ENCODE results near the gene ADAMTSL5.
"Not testable (repeated sequence)": the region's sequence is repeated elsewhere in the genome, so short reads cannot be mapped to it uniquely, and the experiment has no call there.

Gene ADAMTSL5

GRCh38 chr19:1512671-1513498 is at the start of gene ADAMTSL5:
Gene ADAMTSL5, minus strand, starts transcription at chr19:1513019. Its CDS starts 2,076 bp downstream, at chr19:1510943.
- peak; percentile 40 to 73 for DNase-seq (ENCODE audit: low read depth in 2 of 2)

GRCh38 chr19:1561236-1561842 is 48.5 kb upstream of the ADAMTSL5 start:
- DNase-seq (ENCODE audit: low read depth in 2 of 2) = no peak

- no peak for DNase-seq (ENCODE audit: low read depth in 2 of 2)
Measured at GRCh38 chr19:1560286-1560882, 47.6 kb upstream of the ADAMTSL5 start.

GRCh38 chr19:1558552-1558951 is 45.7 kb upstream of the ADAMTSL5 start:
- no peak for DNase-seq (ENCODE audit: low read depth in 2 of 2)

- DNase-seq (ENCODE audit: low read depth in 2 of 2) = no peak
Measured at GRCh38 chr19:1556390-1557070, 43.7 kb upstream of the ADAMTSL5 start.

GRCh38 chr19:1555487-1556389 is 42.9 kb upstream of the ADAMTSL5 start:
- DNase-seq (ENCODE audit: low read depth in 2 of 2) = no peak

GRCh38 chr19:1554968-1555367 is 42.1 kb upstream of the ADAMTSL5 start:
- no peak for DNase-seq (ENCODE audit: low read depth in 2 of 2)

GRCh38 chr19:1553415-1553814 is 40.6 kb upstream of the ADAMTSL5 start:
- DNase-seq (ENCODE audit: low read depth in 2 of 2) = no peak

- no peak for DNase-seq (ENCODE audit: low read depth in 2 of 2)
Measured at GRCh38 chr19:1551068-1552040, 38.5 kb upstream of the ADAMTSL5 start.

GRCh38 chr19:1549332-1549945 is 36.6 kb upstream of the ADAMTSL5 start:
- no peak for DNase-seq (ENCODE audit: low read depth in 2 of 2)

GRCh38 chr19:1540365-1540925 is 27.6 kb upstream of the ADAMTSL5 start:
- DNase-seq (ENCODE audit: low read depth in 2 of 2) = no peak

GRCh38 chr19:1539749-1540148 is 26.9 kb upstream of the ADAMTSL5 start:
- DNase-seq (ENCODE audit: low read depth in 2 of 2) = not testable (repeated sequence)

GRCh38 chr19:1538978-1539377 is 26.2 kb upstream of the ADAMTSL5 start:
- no peak for DNase-seq (ENCODE audit: low read depth in 2 of 2)

GRCh38 chr19:1535699-1536098 is 22.9 kb upstream of the ADAMTSL5 start:
- DNase-seq (ENCODE audit: low read depth in 2 of 2) = not testable (repeated sequence)

GRCh38 chr19:1534972-1535371 is 22.2 kb upstream of the ADAMTSL5 start:
- DNase-seq (ENCODE audit: low read depth in 2 of 2) = no peak

- no peak for DNase-seq (ENCODE audit: low read depth in 2 of 2)
Measured at GRCh38 chr19:1533510-1534150, 20.8 kb upstream of the ADAMTSL5 start.

GRCh38 chr19:1532003-1532402 is 19.2 kb upstream of the ADAMTSL5 start:
- DNase-seq (ENCODE audit: low read depth in 2 of 2) = no peak

- DNase-seq (ENCODE audit: low read depth in 2 of 2) = no peak
Measured at GRCh38 chr19:1531587-1531986, 18.8 kb upstream of the ADAMTSL5 start.

- DNase-seq (ENCODE audit: low read depth in 2 of 2) = not testable (repeated sequence)
Measured at GRCh38 chr19:1530856-1531255, 18.0 kb upstream of the ADAMTSL5 start.

Measured in stimulated activated CD4-positive, alpha-beta T cell treated with anti-CD3 and anti-CD28 coated beads, Interleukin-15, amount 100 ng/mL, for 48 hours (primary cell).